Measurements from ENCODE around the gene CLIP4. TPM values are rescaled to one million over a fixed set of nuclear protein-coding genes. Genes with fewer than 3 reads are reported as not detected.

Gene CLIP4
- total RNA-seq, 2 experiments from 2014 or later = not detected

DNA sequence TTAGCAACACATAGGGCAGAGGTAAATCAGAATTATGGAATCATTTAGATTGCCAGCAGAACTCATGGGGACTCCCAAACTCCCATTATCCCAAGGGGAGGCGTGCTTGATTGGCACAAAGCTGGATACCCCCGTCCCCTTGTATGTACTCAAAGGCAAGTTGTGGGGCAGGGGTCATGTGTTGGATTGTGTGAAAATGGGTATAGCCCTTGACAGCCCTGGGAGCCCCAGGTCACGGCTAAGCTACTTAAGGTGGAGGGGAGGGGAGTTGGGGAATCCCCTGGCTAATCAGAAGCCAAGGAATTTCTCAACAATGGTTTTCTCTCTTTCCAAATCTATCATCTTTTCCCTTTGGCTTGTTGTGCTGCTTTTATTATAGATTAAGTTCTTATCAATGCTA lies 32.7 kb downstream of the CLIP4 start:
- H2AFZ ChIP-seq (ENCODE audit: low read length) = no peak overlapping the region
- intact Hi-C loops (cut with micrococcal nuclease; ENCODE audit: unreplicated experiment) = no loop called here
- no peaks in the 10 kb centered on the region for H3K9me3 ChIP-seq (ENCODE audit: low read length)
- H3K9me2 ChIP-seq (ENCODE audit: insufficient read depth, low read length) = no peaks in the 10 kb centered on the region
- no peak for DNase-seq (ENCODE audit: low spot score)
- ChIA-PET POLR2A (no interaction called here), CTCF (ENCODE audit: unreplicated experiment) (no interaction called here)
- no peak overlapping the region for H3K27ac ChIP-seq (ENCODE audit: low read depth, low read length, poor library complexity, severe bottlenecking)
- no peak overlapping the region for H3K4me3 ChIP-seq (ENCODE audit: low read depth, low read length, poor library complexity, severe bottlenecking)
- no peaks in the 10 kb centered on the region for H3K36me3 ChIP-seq (ENCODE audit: insufficient read depth, low read length)
- no peaks in the 10 kb centered on the region for H3K79me2 ChIP-seq (ENCODE audit: insufficient read depth, low read depth, low read length)
- no TSS peak for BruUV-seq (replicated peaks)
- no peaks in the 10 kb centered on the region for H4K20me1 ChIP-seq (ENCODE audit: insufficient read depth, low read length)
- no peaks in the 10 kb centered on the region for H3K4me1 ChIP-seq (ENCODE audit: insufficient read depth, low read length, poor library complexity, severe bottlenecking)
- TF ChIP-seq EZH2phosphoT487 (IDR thresholded peaks at IDR 0.05; ENCODE audit: borderline replicate concordance, low read depth, low read length) = no peak
- TF ChIP-seq, protein P1, sequence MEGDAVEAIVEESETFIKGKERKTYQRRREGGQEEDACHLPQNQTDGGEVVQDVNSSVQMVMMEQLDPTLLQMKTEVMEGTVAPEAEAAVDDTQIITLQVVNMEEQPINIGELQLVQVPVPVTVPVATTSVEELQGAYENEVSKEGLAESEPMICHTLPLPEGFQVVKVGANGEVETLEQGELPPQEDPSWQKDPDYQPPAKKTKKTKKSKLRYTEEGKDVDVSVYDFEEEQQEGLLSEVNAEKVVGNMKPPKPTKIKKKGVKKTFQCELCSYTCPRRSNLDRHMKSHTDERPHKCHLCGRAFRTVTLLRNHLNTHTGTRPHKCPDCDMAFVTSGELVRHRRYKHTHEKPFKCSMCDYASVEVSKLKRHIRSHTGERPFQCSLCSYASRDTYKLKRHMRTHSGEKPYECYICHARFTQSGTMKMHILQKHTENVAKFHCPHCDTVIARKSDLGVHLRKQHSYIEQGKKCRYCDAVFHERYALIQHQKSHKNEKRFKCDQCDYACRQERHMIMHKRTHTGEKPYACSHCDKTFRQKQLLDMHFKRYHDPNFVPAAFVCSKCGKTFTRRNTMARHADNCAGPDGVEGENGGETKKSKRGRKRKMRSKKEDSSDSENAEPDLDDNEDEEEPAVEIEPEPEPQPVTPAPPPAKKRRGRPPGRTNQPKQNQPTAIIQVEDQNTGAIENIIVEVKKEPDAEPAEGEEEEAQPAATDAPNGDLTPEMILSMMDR (conservative IDR thresholded peaks at IDR 0.05; ENCODE audit: low read length) = no peak
- H3K4me2 ChIP-seq (ENCODE audit: low read length) = no peak overlapping the region

DNA sequence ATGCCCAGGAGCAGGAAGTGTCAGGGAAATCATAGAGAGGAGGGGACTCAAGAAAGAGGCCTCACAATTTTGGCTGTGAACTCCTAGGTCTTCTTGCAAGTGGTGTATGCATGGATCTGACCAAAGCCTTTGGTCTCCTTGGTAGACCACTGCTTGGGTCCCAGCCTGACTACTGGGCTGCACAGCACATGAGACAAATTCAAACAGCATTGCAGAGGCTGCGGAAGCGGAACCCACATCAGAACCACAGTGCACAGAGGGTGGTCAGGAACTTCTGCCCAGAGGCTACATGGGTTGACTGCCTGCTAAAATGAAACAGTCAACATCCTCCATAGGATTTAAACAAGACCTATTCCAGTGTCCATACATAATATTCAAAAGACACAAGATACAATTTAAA lies 39.4 kb downstream of the CLIP4 start:
- no peaks in the 10 kb centered on the region for H3K9me2 ChIP-seq (ENCODE audit: insufficient read depth, low read length)
- no peak overlapping the region for H3K27ac ChIP-seq (ENCODE audit: low read depth, low read length, poor library complexity, severe bottlenecking)
- no peak overlapping the region for H3K4me3 ChIP-seq (ENCODE audit: low read depth, low read length, poor library complexity, severe bottlenecking)
- no peaks in the 10 kb centered on the region for H3K79me2 ChIP-seq (ENCODE audit: insufficient read depth, low read depth, low read length)
- no peaks in the 10 kb centered on the region for H3K36me3 ChIP-seq (ENCODE audit: insufficient read depth, low read length)
- BruUV-seq (replicated peaks) = no TSS peak
- no peak for DNase-seq (ENCODE audit: low spot score)
- no peak overlapping the region for H2AFZ ChIP-seq (ENCODE audit: low read length)
- intact Hi-C loops (cut with micrococcal nuclease; ENCODE audit: unreplicated experiment) = no loop called here
- no peaks in the 10 kb centered on the region for H3K9me3 ChIP-seq (ENCODE audit: low read length)
- ChIA-PET POLR2A (no interaction called here), CTCF (ENCODE audit: unreplicated experiment) (no interaction called here)
- H3K4me1 ChIP-seq (ENCODE audit: insufficient read depth, low read length, poor library complexity, severe bottlenecking) = no peaks in the 10 kb centered on the region
- no peaks in the 10 kb centered on the region; the same call in 1 of the 2 replicates for H4K20me1 ChIP-seq (ENCODE audit: insufficient read depth, low read length)
- no peak for TF ChIP-seq EZH2phosphoT487 (IDR thresholded peaks at IDR 0.05; ENCODE audit: borderline replicate concordance, low read depth, low read length)
- TF ChIP-seq, protein P1 (conservative IDR thresholded peaks at IDR 0.05; ENCODE audit: low read length) = no peak
- no peak overlapping the region for H3K4me2 ChIP-seq (ENCODE audit: low read length)

DNA sequence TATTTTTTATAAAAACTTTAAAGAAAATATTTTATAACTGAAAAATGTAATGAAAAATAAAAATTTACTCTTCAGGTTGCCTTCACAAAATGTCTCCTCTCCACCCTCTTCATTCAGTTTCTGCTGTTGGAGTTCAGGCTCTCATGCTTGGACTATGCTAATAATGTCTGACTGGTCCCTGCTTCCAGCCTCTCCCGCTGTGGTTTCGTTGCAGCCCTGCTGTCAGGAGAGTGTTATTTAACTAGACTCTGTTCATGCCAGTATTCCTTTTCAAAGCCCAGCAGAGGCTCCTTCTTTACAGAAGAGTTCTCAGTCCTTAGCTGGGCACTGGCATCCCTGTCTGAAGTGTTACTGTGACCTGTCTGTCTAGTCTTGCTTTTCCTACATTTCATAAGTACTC lies 40.4 kb downstream of the CLIP4 start:
- no TSS peak for BruUV-seq (replicated peaks)
- H3K4me2 ChIP-seq (ENCODE audit: low read length) = no peak overlapping the region
- intact Hi-C loops (cut with micrococcal nuclease; ENCODE audit: unreplicated experiment) = no loop called here
- no peaks in the 10 kb centered on the region for H3K9me3 ChIP-seq (ENCODE audit: low read length)
- no peak overlapping the region for H2AFZ ChIP-seq (ENCODE audit: low read length)
- H3K27ac ChIP-seq (ENCODE audit: low read depth, low read length, poor library complexity, severe bottlenecking) = no peak overlapping the region
- TF ChIP-seq, protein P1 (conservative IDR thresholded peaks at IDR 0.05; ENCODE audit: low read length) = no peak
- no peak for TF ChIP-seq EZH2phosphoT487 (IDR thresholded peaks at IDR 0.05; ENCODE audit: borderline replicate concordance, low read depth, low read length)
- no peak for DNase-seq (ENCODE audit: low spot score)
- H3K36me3 ChIP-seq (ENCODE audit: insufficient read depth, low read length) = no peaks in the 10 kb centered on the region
- no peaks in the 10 kb centered on the region for H3K79me2 ChIP-seq (ENCODE audit: insufficient read depth, low read depth, low read length)
- H4K20me1 ChIP-seq (ENCODE audit: insufficient read depth, low read length) = no peaks in the 10 kb centered on the region; the same call in 1 of the 2 replicates
- no peaks in the 10 kb centered on the region for H3K9me2 ChIP-seq (ENCODE audit: insufficient read depth, low read length)
- no peaks in the 10 kb centered on the region for H3K4me1 ChIP-seq (ENCODE audit: insufficient read depth, low read length, poor library complexity, severe bottlenecking)
- POLR2A ChIA-PET = no interaction called here
- CTCF ChIA-PET (ENCODE audit: unreplicated experiment) = no interaction called here
- H3K4me3 ChIP-seq (ENCODE audit: low read depth, low read length, poor library complexity, severe bottlenecking) = no peak overlapping the region

All from OCI-LY7 (cell line).